ENCODE measurements around the gene PPEF1. TPM values are rescaled to one million over a fixed set of nuclear protein-coding genes. Genes with fewer than 3 reads are reported as not detected.

PPEF1 gene
- total RNA-seq, 1 experiment from 2014 or later, result 0.52 TPM

DNA sequence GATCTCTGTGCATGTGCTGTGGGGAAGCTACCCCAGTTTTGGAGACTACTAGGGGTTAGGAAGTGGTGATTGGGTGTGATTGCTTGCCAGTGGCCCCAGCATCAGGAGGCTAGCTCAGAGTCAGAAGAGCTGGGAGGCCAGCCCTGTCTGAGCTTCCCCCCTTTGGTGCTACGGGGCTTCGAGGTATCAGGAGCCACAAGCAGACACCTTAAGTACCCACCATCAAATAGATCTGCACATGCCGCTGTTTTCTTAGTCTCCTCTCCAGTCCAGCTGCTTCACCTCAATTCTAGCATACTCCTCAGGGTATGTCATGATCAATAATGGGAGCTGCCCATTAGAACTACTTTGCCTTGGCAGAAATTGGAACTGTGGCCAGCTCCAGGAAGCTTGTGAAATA is 10.8 kb upstream of the PPEF1 start:
- no peak for DNase-seq
- Histone ChIP-seq H3K23ac (ENCODE audit: insufficient read length, low read depth, low read length) (no peak overlapping the region), H3K79me2 (ENCODE audit: insufficient read depth, low read length) (no peaks in the 10 kb centered on the region), H3K27me3 (ENCODE audit: insufficient read depth, low read length) (no peaks in the 10 kb centered on the region), H2AK5ac (ENCODE audit: insufficient read length, low read length) (no peak overlapping the region), H2AFZ (ENCODE audit: low read length) (no peak overlapping the region), H3K4me1 (ENCODE audit: insufficient read depth, low read length) (no peaks in the 10 kb centered on the region), H3K56ac (ENCODE audit: insufficient read length, low read depth, low read length) (no peak overlapping the region), H3K9me3 (ENCODE audit: control insufficient read depth, low read depth, low read length) (peaks cover 72% of the 10 kb centered on the region), H3K27ac (ENCODE audit: insufficient read length, low read depth, low read length) (no peak overlapping the region), H3K9ac (ENCODE audit: extremely low read depth, insufficient read length, low read length) (no peak overlapping the region), H4K20me1 (ENCODE audit: control insufficient read depth, insufficient read depth, insufficient read length) (no peaks in the 10 kb centered on the region), H2BK15ac (ENCODE audit: low read depth, low read length) (no peak overlapping the region), H3K18ac (ENCODE audit: insufficient read length, low read depth, low read length) (no peak overlapping the region), H3K4me2 (ENCODE audit: insufficient read depth, insufficient read length, low read length) (no peak overlapping the region), H4K8ac (replicated peaks; ENCODE audit: insufficient read length, low read depth, low read length) (no peak overlapping the region), H3K23me2 (ENCODE audit: insufficient read length, low read depth, low read length, poor library complexity, severe bottlenecking) (no peaks in the 10 kb centered on the region), H4K91ac (ENCODE audit: insufficient read length, low read depth, low read length) (no peak overlapping the region), H3K14ac (ENCODE audit: insufficient read depth, low read length) (no peak overlapping the region), H2BK120ac (ENCODE audit: low read depth, low read length, poor library complexity, severe bottlenecking) (no peak overlapping the region), H3K4ac (ENCODE audit: low read depth, low read length) (no peak overlapping the region), H2BK20ac (ENCODE audit: low read depth, low read length, poor library complexity, severe bottlenecking) (no peak overlapping the region), H4K5ac (ENCODE audit: insufficient read length, low read depth, low read length) (no peak overlapping the region), H3T11ph (ENCODE audit: low read length) (no peak overlapping the region), H2BK5ac (ENCODE audit: insufficient read length, low read length) (no peak overlapping the region), H2BK12ac (ENCODE audit: insufficient read length, low read depth, low read length) (no peak overlapping the region), H3K79me1 (ENCODE audit: insufficient read depth, low read depth, low read length, poor library complexity, severe bottlenecking) (no peaks in the 10 kb centered on the region)
- TF ChIP-seq, protein P1, sequence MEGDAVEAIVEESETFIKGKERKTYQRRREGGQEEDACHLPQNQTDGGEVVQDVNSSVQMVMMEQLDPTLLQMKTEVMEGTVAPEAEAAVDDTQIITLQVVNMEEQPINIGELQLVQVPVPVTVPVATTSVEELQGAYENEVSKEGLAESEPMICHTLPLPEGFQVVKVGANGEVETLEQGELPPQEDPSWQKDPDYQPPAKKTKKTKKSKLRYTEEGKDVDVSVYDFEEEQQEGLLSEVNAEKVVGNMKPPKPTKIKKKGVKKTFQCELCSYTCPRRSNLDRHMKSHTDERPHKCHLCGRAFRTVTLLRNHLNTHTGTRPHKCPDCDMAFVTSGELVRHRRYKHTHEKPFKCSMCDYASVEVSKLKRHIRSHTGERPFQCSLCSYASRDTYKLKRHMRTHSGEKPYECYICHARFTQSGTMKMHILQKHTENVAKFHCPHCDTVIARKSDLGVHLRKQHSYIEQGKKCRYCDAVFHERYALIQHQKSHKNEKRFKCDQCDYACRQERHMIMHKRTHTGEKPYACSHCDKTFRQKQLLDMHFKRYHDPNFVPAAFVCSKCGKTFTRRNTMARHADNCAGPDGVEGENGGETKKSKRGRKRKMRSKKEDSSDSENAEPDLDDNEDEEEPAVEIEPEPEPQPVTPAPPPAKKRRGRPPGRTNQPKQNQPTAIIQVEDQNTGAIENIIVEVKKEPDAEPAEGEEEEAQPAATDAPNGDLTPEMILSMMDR (conservative IDR thresholded peaks at IDR 0.05), result no peak
- peaks cover 0 to 9% (median 5%) of the 10 kb centered on the region in 3 experiments; a peak in 5 of 7 replicates for H3K36me3 Mint-ChIP-seq (ENCODE audit: insufficient read depth in 1 of 3, low read depth in 3 of 3)
- no CpG with 5 or more reads among the region's 3 CpGs for WGBS (ENCODE audit: extremely low coverage, insufficient read length, low lambda C conversion rate)
- H3K4me3 Mint-ChIP-seq, result no peak overlapping the region
- peaks cover 75 to 80% of the 10 kb centered on the region in 2 experiments for H3K9me3 Mint-ChIP-seq
- H3K27ac Mint-ChIP-seq, result no peak overlapping the region
- H3K27me3 Mint-ChIP-seq (ENCODE audit: low read depth), result peaks cover 3% of the 10 kb centered on the region
- peaks cover 0 to 5% of the 10 kb centered on the region in 2 experiments; a peak in 2 of 4 replicates for H3K4me1 Mint-ChIP-seq

All from H9 (cell line).